ENCODE data around the gene TLX2. TPM values are rescaled to one million over a fixed set of nuclear protein-coding genes. Genes with fewer than 3 reads are reported as not detected.

TLX2 gene
- total and polyA plus RNA-seq, 2 of the 4 experiments (the other 2 are of a cell fraction): not detected

DNA sequence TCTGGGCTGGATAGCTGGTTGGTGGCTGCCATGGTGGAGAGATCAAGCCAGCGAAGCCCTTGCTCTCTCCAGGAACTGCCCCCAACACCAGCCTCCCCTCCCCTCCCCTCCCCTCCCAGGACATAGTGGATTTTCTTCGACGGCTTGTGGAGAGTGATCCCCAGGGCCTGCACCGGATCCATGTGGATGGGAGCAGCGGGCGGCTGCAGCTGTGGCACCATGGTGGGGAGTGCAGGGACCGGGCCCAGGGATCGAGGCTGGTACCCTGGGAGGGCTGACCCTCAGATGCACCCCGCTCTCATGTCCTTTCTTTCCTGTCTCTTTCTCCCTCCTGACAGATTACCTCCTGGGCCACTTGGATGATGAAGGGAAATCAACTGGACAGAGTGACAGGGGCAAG is 24.3 kb upstream of the TLX2 start:
- WGBS, 2 experiments (ENCODE audit: extremely low coverage in 2 of 2, insufficient read length in 1 of 2): no CpG with 5 or more reads among the region's 9 CpGs

More for the DNA sequence above, 24.3 kb upstream of the TLX2 start:
- H2BK5ac ChIP-seq (ENCODE audit: low read depth, low read length, poor library complexity, severe bottlenecking): no peak overlapping the region
- H3K14ac ChIP-seq (replicated peaks; ENCODE audit: low read depth, low read length): no peak overlapping the region
- H2AK5ac ChIP-seq (ENCODE audit: low read depth, low read length): no peak overlapping the region
- H4K5ac ChIP-seq (ENCODE audit: low read depth, low read length): no peak overlapping the region
- TF ChIP-seq RCOR1 (IDR thresholded peaks at IDR 0.05; ENCODE audit: insufficient replicate concordance, low read length) (no peak), RAD21 (IDR thresholded peaks at IDR 0.05; ENCODE audit: low read length) (no peak), MAZ (IDR thresholded peaks at IDR 0.05; ENCODE audit: borderline replicate concordance, low read depth, low read length) (no peak), RFX5 (IDR thresholded peaks at IDR 0.05; ENCODE audit: low read depth, low read length) (no peak), POLR2A (IDR thresholded peaks at IDR 0.05; ENCODE audit: low read depth, low read length) (no peak), FOS (IDR thresholded peaks at IDR 0.05; ENCODE audit: low read depth, low read length) (no peak), CHD1 (IDR thresholded peaks at IDR 0.05; ENCODE audit: low read depth, low read length) (no peak), CEBPB (IDR thresholded peaks at IDR 0.05; ENCODE audit: low read depth, low read length) (no peak), BHLHE40 (IDR thresholded peaks at IDR 0.05; ENCODE audit: low read depth, low read length) (no peak), NFE2L2 (IDR thresholded peaks at IDR 0.05; ENCODE audit: low read depth, low read length) (no peak)
- TF ChIP-seq, protein P1, sequence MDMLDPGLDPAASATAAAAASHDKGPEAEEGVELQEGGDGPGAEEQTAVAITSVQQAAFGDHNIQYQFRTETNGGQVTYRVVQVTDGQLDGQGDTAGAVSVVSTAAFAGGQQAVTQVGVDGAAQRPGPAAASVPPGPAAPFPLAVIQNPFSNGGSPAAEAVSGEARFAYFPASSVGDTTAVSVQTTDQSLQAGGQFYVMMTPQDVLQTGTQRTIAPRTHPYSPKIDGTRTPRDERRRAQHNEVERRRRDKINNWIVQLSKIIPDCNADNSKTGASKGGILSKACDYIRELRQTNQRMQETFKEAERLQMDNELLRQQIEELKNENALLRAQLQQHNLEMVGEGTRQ (IDR thresholded peaks at IDR 0.05; ENCODE audit: low read depth, low read length): no peak
- no peaks in the 10 kb centered on the region; the same call in 1 of the 2 replicates for H4K20me1 ChIP-seq (ENCODE audit: insufficient read depth, low read length)
- H3K9me1 ChIP-seq (ENCODE audit: insufficient read depth, low read length): peaks cover 9% of the 10 kb centered on the region; the same call in 1 of the 2 replicates
- H3K9me3 ChIP-seq (ENCODE audit: control insufficient read depth, insufficient read depth, low read length): no peaks in the 10 kb centered on the region
- ChIA-PET POLR2A (ENCODE audit: unreplicated experiment) (no interaction called here), CTCF (no interaction called here)
- intact Hi-C loops (cut with micrococcal nuclease): no loop called here
- ATAC-seq (ENCODE audit: low read depth) (no peak), DNase-seq (no peak)
- no peak overlapping the region for H3K9ac ChIP-seq (ENCODE audit: low read depth, low read length)
- no peak overlapping the region for H2AFZ ChIP-seq (replicated peaks; ENCODE audit: low read length, poor library complexity)
- BruUV-seq (replicated peaks): no TSS peak
- no peak overlapping the region for H4K8ac ChIP-seq (ENCODE audit: low read depth in 2 of 2, low read length in 2 of 2)
- no peak overlapping the region for H3K4me3 ChIP-seq (ENCODE audit: insufficient read depth, low read depth, low read length)
- no peak overlapping the region for H3K23ac ChIP-seq (ENCODE audit: low read depth, low read length)
- no peak overlapping the region for H2BK15ac ChIP-seq (ENCODE audit: low read depth, low read length)
- no peak overlapping the region for H3K18ac ChIP-seq (ENCODE audit: low read depth, low read length)
- H2AK9ac ChIP-seq (replicated peaks; ENCODE audit: low read depth, low read length, poor library complexity): no peak overlapping the region
- H3K27ac ChIP-seq (ENCODE audit: insufficient read depth, low read length): no peak overlapping the region
- dilution Hi-C loops (cut with HindIII; ENCODE audit: low sequenced_read_pairs, unreplicated experiment): no loop called here
- peaks cover 45% of the 10 kb centered on the region for H3K36me3 ChIP-seq (ENCODE audit: control insufficient read depth, insufficient read depth, low read length)
- H2BK120ac ChIP-seq (ENCODE audit: low read depth, low read length): no peak overlapping the region
- no peak overlapping the region for H3K4ac ChIP-seq (ENCODE audit: low read depth, low read length)
- no peak overlapping the region for H3K56ac ChIP-seq (ENCODE audit: extremely low read depth, insufficient read depth, low read length)
- H2BK20ac ChIP-seq (ENCODE audit: low read depth, low read length): no peak overlapping the region
- in situ Hi-C loops (cut with MboI; ENCODE audit: low sequenced_read_pairs): loop anchor here (25.0 kb wide), 1 partner anchor 372 kb away; no protein-coding TSS in a partner anchor
- H3K27me3 ChIP-seq (ENCODE audit: control insufficient read depth, insufficient read depth, low read length): no peaks in the 10 kb centered on the region
- H3K79me1 ChIP-seq (ENCODE audit: low read depth in 1 of 2, low read length in 2 of 2): peaks cover 15 to 35% of the 10 kb centered on the region in 2 experiments
- peaks cover 5% of the 10 kb centered on the region; the same call in 1 of the 2 replicates for H3K4me1 ChIP-seq (ENCODE audit: control insufficient read depth, insufficient read depth, low read length)
- H3K4me2 ChIP-seq (ENCODE audit: low read depth, low read length): no peak overlapping the region
- no peak overlapping the region for H4K91ac ChIP-seq (ENCODE audit: insufficient read depth, low read depth, low read length)
